H9 (cell line): ENCODE results near the gene GSC2. TPM values are rescaled to one million over a fixed set of nuclear protein-coding genes. Genes with fewer than 3 reads are reported as not detected.

Experiments used
- DNase-seq: peaks from one replicate; pipeline ENCODE4 v3.0.0-alpha.2; 2017
- H2AFZ ChIP-seq: one replicate; pipeline ENCODE4 v1.6.1; 2013; ENCODE audit warnings: mild to moderate bottlenecking, low read length, control low read depth, moderate library complexity
- H2AK5ac ChIP-seq: 2 replicates; pipeline ENCODE4 v1.6.1; 2013; ENCODE audit warnings: low read length, control low read depth, mixed read lengths; ENCODE audit not compliant: insufficient read length
- H2BK120ac ChIP-seq: one replicate; pipeline ENCODE4 v1.6.1; 2013; ENCODE audit warnings: low read depth, mild to moderate bottlenecking, low read length, control low read depth, inconsistent platforms; ENCODE audit not compliant: poor library complexity, severe bottlenecking
- H2BK12ac ChIP-seq: 2 replicates; pipeline ENCODE4 v1.6.1; 2013; ENCODE audit warnings: low read length, control low read depth, mixed read lengths, low read depth; ENCODE audit not compliant: insufficient read length
- H2BK15ac ChIP-seq: 2 replicates; pipeline ENCODE4 v1.6.1; 2013; ENCODE audit warnings: low read depth, low read length, control low read depth
- H2BK20ac ChIP-seq: one replicate; pipeline ENCODE4 v1.6.1; 2013; ENCODE audit warnings: low read depth, mild to moderate bottlenecking, low read length, control low read depth, inconsistent platforms; ENCODE audit not compliant: poor library complexity, severe bottlenecking
- H2BK5ac ChIP-seq: 2 replicates; pipeline ENCODE4 v1.6.1; 2013; ENCODE audit warnings: low read length, control low read depth, mixed read lengths; ENCODE audit not compliant: insufficient read length
- H3K14ac ChIP-seq: 2 replicates; pipeline ENCODE4 v1.6.1; 2013; ENCODE audit warnings: low read length, control low read depth; ENCODE audit not compliant: insufficient read depth
- H3K18ac ChIP-seq: 2 replicates; pipeline ENCODE4 v1.6.1; 2013; ENCODE audit warnings: low read depth, mild to moderate bottlenecking, mixed read lengths, low read length, control low read depth; ENCODE audit not compliant: insufficient read length
- H3K23ac ChIP-seq: 2 replicates; pipeline ENCODE4 v1.6.1; 2013; ENCODE audit warnings: low read length, control low read depth, mixed read lengths, low read depth; ENCODE audit not compliant: insufficient read length
- H3K23me2 ChIP-seq: 2 replicates; pipeline ENCODE4 v1.6.1; 2013; ENCODE audit warnings: low read depth, mild to moderate bottlenecking, mixed read lengths, low read length, control low read depth; ENCODE audit not compliant: insufficient read length, poor library complexity, severe bottlenecking
- H3K27ac ChIP-seq: 2 replicates; pipeline ENCODE4 v1.5.1; 2013; ENCODE audit warnings: low read length, control low read depth, mixed read lengths, low read depth; ENCODE audit not compliant: insufficient read length
- H3K27me3 ChIP-seq: 2 replicates; pipeline ENCODE4 v1.6.1; 2013; ENCODE audit warnings: low read length, control low read depth, inconsistent platforms; ENCODE audit not compliant: insufficient read depth
- H3K4ac ChIP-seq: 2 replicates; pipeline ENCODE4 v1.6.1; 2013; ENCODE audit warnings: low read depth, mild to moderate bottlenecking, control low read depth, inconsistent platforms, low read length, moderate library complexity
- H3K4me1 ChIP-seq: 2 replicates; pipeline ENCODE4 v1.6.1; 2013; ENCODE audit warnings: low read length, control low read depth, inconsistent platforms; ENCODE audit not compliant: insufficient read depth
- H3K4me2 ChIP-seq: 2 replicates; pipeline ENCODE4 v1.6.1; 2013; ENCODE audit warnings: low read length, control low read depth, mixed read lengths; ENCODE audit not compliant: insufficient read length, insufficient read depth
- H3K56ac ChIP-seq: 2 replicates; pipeline ENCODE4 v1.6.1; 2013; ENCODE audit warnings: low read depth, mild to moderate bottlenecking, mixed read lengths, low read length, control low read depth; ENCODE audit not compliant: insufficient read length
- H3K79me1 ChIP-seq: 2 replicates; pipeline ENCODE4 v1.6.1; 2013; ENCODE audit warnings: low read depth, mild to moderate bottlenecking, moderate library complexity, low read length, control low read depth, inconsistent platforms; ENCODE audit not compliant: insufficient read depth, poor library complexity, severe bottlenecking
- H3K79me2 ChIP-seq: 2 replicates; pipeline ENCODE4 v1.6.1; 2013; ENCODE audit warnings: low read length, control low read depth, inconsistent platforms; ENCODE audit not compliant: insufficient read depth
- H3K9ac ChIP-seq: 2 replicates; pipeline ENCODE4 v1.6.1; 2013; ENCODE audit warnings: low read length, control low read depth, mixed read lengths; ENCODE audit not compliant: insufficient read length; ENCODE audit errors: extremely low read depth
- H3K9me3 ChIP-seq: one replicate; pipeline ENCODE4 v1.6.1; 2013; ENCODE audit warnings: low read depth, low read length, inconsistent platforms; ENCODE audit not compliant: control insufficient read depth
- H3T11ph ChIP-seq: one replicate; pipeline ENCODE4 v1.6.1; 2013; ENCODE audit warnings: mild to moderate bottlenecking, low read length, control low read depth, inconsistent platforms
- H4K20me1 ChIP-seq: one replicate; pipeline ENCODE4 v1.6.1; 2013; ENCODE audit not compliant: control insufficient read depth, insufficient read length, insufficient read depth
- H4K5ac ChIP-seq: 2 replicates; pipeline ENCODE4 v1.6.1; 2013; ENCODE audit warnings: low read depth, mild to moderate bottlenecking, mixed read lengths, low read length, control low read depth; ENCODE audit not compliant: insufficient read length
- H4K8ac ChIP-seq: replicated peaks from 2 replicates; pipeline ENCODE4 v1.6.1; 2013; ENCODE audit warnings: low read length, control low read depth, mixed read lengths, low read depth; ENCODE audit not compliant: insufficient read length
- H4K91ac ChIP-seq: 2 replicates; pipeline ENCODE4 v1.6.1; 2013; ENCODE audit warnings: low read depth, mild to moderate bottlenecking, moderate library complexity, mixed read lengths, low read length, control low read depth; ENCODE audit not compliant: insufficient read length
- H3K27ac Mint-ChIP-seq, 3 experiments: 2 replicates in 2 of 3; 3 replicates in 1 of 3; pipeline ENCODE4 v1.8.0; 2020 to 2021; ENCODE audit warnings: mixed read lengths in 3 of 3, mild to moderate bottlenecking in 1 of 3, moderate library complexity in 1 of 3
- H3K27me3 Mint-ChIP-seq: 2 replicates; pipeline ENCODE4 v1.8.0; 2021; ENCODE audit warnings: low read depth, mild to moderate bottlenecking, moderate library complexity, mixed read lengths
- H3K36me3 Mint-ChIP-seq, 3 experiments: 2 replicates in 2 of 3; 3 replicates in 1 of 3; pipeline ENCODE4 v1.8.0; 2020 to 2021; ENCODE audit warnings: low read depth in 3 of 3, mixed read lengths in 3 of 3; ENCODE audit not compliant: insufficient read depth in 1 of 3
- H3K4me1 Mint-ChIP-seq, 2 experiments: 2 replicates each; pipeline ENCODE4 v1.8.0; 2020; ENCODE audit warnings: mixed read lengths in 2 of 2
- H3K4me3 Mint-ChIP-seq, 2 experiments: 2 replicates in 1 of 2; 3 replicates in 1 of 2; pipeline ENCODE4 v1.8.0; 2020 to 2021; ENCODE audit warnings: mild to moderate bottlenecking in 2 of 2, mixed read lengths in 2 of 2, moderate library complexity in 1 of 2
- H3K9me3 Mint-ChIP-seq, 2 experiments: 2 replicates in 1 of 2; 3 replicates in 1 of 2; pipeline ENCODE4 v1.8.0; 2020; ENCODE audit warnings: mild to moderate bottlenecking in 2 of 2, mixed read lengths in 2 of 2, moderate library complexity in 1 of 2
- WGBS: extraction: QIAGEN DNeasy Blood & Tissue Kit; methylation state at CpG from one replicate; pipeline ENCODE4 v1.1.7; 2013; ENCODE audit warnings: missing lambda C conversion rate, low lambda C conversion rate, mixed read lengths; ENCODE audit not compliant: insufficient read length; ENCODE audit errors: extremely low coverage; 5-methylcytosine and 5-hydroxymethylcytosine counted together
- total RNA-seq: library from RNA; stranded (reverse); gene quantifications from 2 replicates; pipeline ENCODE4 v1.2.1, GENCODE V29; 2021
- TF ChIP-seq, protein P1 (sequence below): fragments of 200-600 bp; sonication (generic); conservative IDR thresholded peaks from 3 replicates; pipeline ENCODE4 v1.8.0; 2021; ENCODE audit warnings: antibody characterized with exemption, mild to moderate bottlenecking

Gene GSC2
- total RNA-seq, 1 experiment from 2014 or later, result 0.22 TPM

DNA sequence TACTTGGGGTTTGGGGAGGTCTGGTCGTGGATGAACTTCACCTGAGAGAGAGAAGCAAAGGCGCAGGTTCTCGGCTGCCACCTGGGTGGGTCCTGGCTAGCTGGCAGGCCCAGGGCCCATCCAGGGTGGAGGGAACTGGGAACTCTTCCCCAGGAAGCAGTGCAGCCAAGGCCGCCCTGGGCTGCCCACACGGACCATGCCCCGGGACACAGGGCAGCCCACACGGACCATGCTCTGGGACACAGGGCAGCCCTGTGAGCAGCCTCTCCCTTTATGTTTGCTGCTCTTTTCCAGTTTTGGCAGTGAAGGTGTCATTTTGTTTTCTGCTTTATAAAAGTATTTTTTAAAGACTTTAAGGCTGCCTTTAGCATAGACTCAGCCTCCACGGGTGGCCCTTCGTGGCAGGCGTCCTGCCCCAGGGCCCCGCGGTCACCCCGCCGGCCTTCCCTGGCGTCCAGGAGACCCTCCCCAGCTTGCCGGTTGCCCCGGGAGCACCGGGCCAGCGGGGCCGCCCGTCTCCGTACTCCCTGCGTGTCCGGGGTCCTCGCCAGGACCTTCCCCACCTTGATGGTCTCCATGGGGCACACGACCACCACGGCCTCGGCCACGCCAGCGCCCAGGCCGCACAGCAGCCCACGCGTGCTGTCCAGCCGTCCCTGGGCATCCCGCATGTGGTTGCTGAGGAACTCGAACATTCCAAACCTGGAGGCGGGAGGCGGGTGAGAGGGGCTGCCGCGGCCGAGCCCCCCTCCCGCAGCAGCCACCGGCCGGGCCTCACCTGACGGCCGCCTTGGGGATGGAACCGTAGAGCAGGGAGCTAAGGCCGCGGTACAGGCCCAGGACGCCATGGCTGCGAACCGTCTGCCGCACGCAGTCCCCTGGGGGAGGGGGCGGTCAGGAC is 27.3 kb upstream of the GSC2 start:
- Histone ChIP-seq H4K91ac (no peak overlapping the region), H3K4me2 (peak overlapping the region; percentile 52), H3K23me2 (peaks cover 8% of the 10 kb centered on the region), H2BK120ac (no peak overlapping the region), H2AK5ac (no peak overlapping the region), H3K9ac (peak overlapping the region; percentile 36), H3T11ph (no peak overlapping the region), H3K4me1 (peaks cover 3% of the 10 kb centered on the region; the same call in 1 of the 2 replicates), H3K27me3 (no peaks in the 10 kb centered on the region), H2BK20ac (no peak overlapping the region), H2BK12ac (no peak overlapping the region), H4K20me1 (peaks cover 2% of the 10 kb centered on the region), H3K56ac (no peak overlapping the region), H3K27ac (no peak overlapping the region), H4K5ac (no peak overlapping the region), H4K8ac (no peak overlapping the region), H2BK5ac (no peak overlapping the region), H3K18ac (peak overlapping the region; percentile 7), H2BK15ac (no peak overlapping the region), H2AFZ (no peak overlapping the region), H3K14ac (peak overlapping the region; percentile 41; the same call in 1 of the 2 replicates), H3K79me1 (peaks cover 3% of the 10 kb centered on the region), H3K4ac (no peak overlapping the region), H3K9me3 (no peaks in the 10 kb centered on the region), H3K23ac (no peak overlapping the region), H3K79me2 (peaks cover 6% of the 10 kb centered on the region; the same call in 1 of the 2 replicates)
- H3K4me3 Mint-ChIP-seq, result peak overlapping the region; percentile 70 to 82
- H3K27ac Mint-ChIP-seq, result 0 out of 7 replicates have a peak overlapping the region, but pooled peaks of 1 of the 3 experiments have one; percentile 36
- H3K4me1 Mint-ChIP-seq, result peaks cover 39 to 42% of the 10 kb centered on the region in 2 experiments
- DNase-seq, result no peak
- no peaks in the 10 kb centered on the region for H3K27me3 Mint-ChIP-seq
- no CpG with 5 or more reads among the region's 55 CpGs for WGBS
- no peaks in the 10 kb centered on the region for H3K9me3 Mint-ChIP-seq
- TF ChIP-seq, protein P1, sequence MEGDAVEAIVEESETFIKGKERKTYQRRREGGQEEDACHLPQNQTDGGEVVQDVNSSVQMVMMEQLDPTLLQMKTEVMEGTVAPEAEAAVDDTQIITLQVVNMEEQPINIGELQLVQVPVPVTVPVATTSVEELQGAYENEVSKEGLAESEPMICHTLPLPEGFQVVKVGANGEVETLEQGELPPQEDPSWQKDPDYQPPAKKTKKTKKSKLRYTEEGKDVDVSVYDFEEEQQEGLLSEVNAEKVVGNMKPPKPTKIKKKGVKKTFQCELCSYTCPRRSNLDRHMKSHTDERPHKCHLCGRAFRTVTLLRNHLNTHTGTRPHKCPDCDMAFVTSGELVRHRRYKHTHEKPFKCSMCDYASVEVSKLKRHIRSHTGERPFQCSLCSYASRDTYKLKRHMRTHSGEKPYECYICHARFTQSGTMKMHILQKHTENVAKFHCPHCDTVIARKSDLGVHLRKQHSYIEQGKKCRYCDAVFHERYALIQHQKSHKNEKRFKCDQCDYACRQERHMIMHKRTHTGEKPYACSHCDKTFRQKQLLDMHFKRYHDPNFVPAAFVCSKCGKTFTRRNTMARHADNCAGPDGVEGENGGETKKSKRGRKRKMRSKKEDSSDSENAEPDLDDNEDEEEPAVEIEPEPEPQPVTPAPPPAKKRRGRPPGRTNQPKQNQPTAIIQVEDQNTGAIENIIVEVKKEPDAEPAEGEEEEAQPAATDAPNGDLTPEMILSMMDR, result no peak
- H3K36me3 Mint-ChIP-seq, result peaks cover 0 to 22% (median 15%) of the 10 kb centered on the region in 3 experiments; a peak in 5 of 7 replicates
